NCI-H2196 treated with DMSO at 0.1 percent for 48 hours (cell line): Measurements from ENCODE around the gene C19orf12.

Source experiments
- DNase-seq: peaks from one replicate; lab custom pipeline; 2025; ENCODE audit not compliant: unreplicated experiment; lab: John Stamatoyannopoulos, UW

Gene C19orf12

GRCh38 chr19:29664753-29665214, 50.3 kb downstream of the C19orf12 start:
- DNase-seq = no peak

- no peak for DNase-seq
These were observed 51.0 kb downstream of the C19orf12 start for GRCh38 chr19:29663861-29664752.

- no peak for DNase-seq
These were observed 52.3 kb downstream of the C19orf12 start for GRCh38 chr19:29662604-29663404.

- DNase-seq = no peak
These were observed 52.8 kb downstream of the C19orf12 start for GRCh38 chr19:29662278-29662603.

GRCh38 chr19:29660835-29661234, 54.2 kb downstream of the C19orf12 start:
- no peak for DNase-seq

GRCh38 chr19:29658221-29658991, 56.7 kb downstream of the C19orf12 start:
- DNase-seq = no peak

- no peak for DNase-seq
These were observed 59.3 kb downstream of the C19orf12 start for GRCh38 chr19:29655648-29656335.

GRCh38 chr19:29653398-29653797, 61.7 kb downstream of the C19orf12 start:
- no peak for DNase-seq

GRCh38 chr19:29651622-29652394, 63.3 kb downstream of the C19orf12 start:
- no peak for DNase-seq

GRCh38 chr19:29650772-29651387, 64.2 kb downstream of the C19orf12 start:
- no peak for DNase-seq
